MM.1S (cell line): ENCODE data around the gene TGFBR2.

Experiments used
- DNase-seq: peaks from one replicate; pipeline ENCODE4 v3.0.0-alpha.2; 2015
- H2AFZ ChIP-seq: fragments of 300-600 bp; sonication (generic); 2 replicates; pipeline ENCODE4 v1.6.0; 2016; ENCODE audit warnings: antibody characterized with exemption, low read length
- H3F3A ChIP-seq: fragments of 300-600 bp; sonication (generic); 2 replicates; pipeline ENCODE4 v1.6.1; 2016; ENCODE audit warnings: mild to moderate bottlenecking, antibody characterized with exemption, low read length, moderate library complexity, mixed read lengths; ENCODE audit not compliant: insufficient read depth
- H3K27ac ChIP-seq: fragments of 300-600 bp; sonication (generic); 2 replicates; pipeline ENCODE4 v1.5.1; 2016; ENCODE audit warnings: mild to moderate bottlenecking, low read length
- H3K27me3 ChIP-seq: fragments of 300-600 bp; sonication (generic); replicated peaks from 2 replicates; pipeline ENCODE4 v1.6.0; 2016; ENCODE audit warnings: low read length; ENCODE audit not compliant: insufficient read depth
- H3K36me3 ChIP-seq: fragments of 300-600 bp; sonication (generic); replicated peaks from 2 replicates; pipeline ENCODE4 v1.6.1; 2016; ENCODE audit warnings: mild to moderate bottlenecking, low read length, mixed read lengths; ENCODE audit not compliant: insufficient read depth
- H3K4me1 ChIP-seq: fragments of 300-600 bp; sonication (generic); 2 replicates; pipeline ENCODE4 v1.6.1; 2016; ENCODE audit warnings: low read length, mixed read lengths
- H3K4me2 ChIP-seq: fragments of 300-600 bp; sonication (generic); 2 replicates; pipeline ENCODE4 v1.6.0; 2016; ENCODE audit warnings: low read depth, low read length
- H3K4me3 ChIP-seq: fragments of 300-600 bp; sonication (generic); 2 replicates; pipeline ENCODE4 v1.5.1; 2016; ENCODE audit warnings: low read length, mixed read lengths
- H3K79me2 ChIP-seq: fragments of 300-600 bp; sonication (generic); 2 replicates; pipeline ENCODE4 v1.6.1; 2016; ENCODE audit warnings: mixed run types, low read length, mixed read lengths
- H3K9ac ChIP-seq: fragments of 300-600 bp; sonication (generic); 2 replicates; pipeline ENCODE4 v1.6.1; 2016; ENCODE audit warnings: low read length, mixed read lengths
- H3K9me2 ChIP-seq: fragments of 300-600 bp; sonication (generic); replicated peaks from 2 replicates; pipeline ENCODE4 v1.6.1; 2016; ENCODE audit warnings: mild to moderate bottlenecking, low read length, mixed read lengths; ENCODE audit not compliant: insufficient read depth
- H3K9me3 ChIP-seq: fragments of 300-600 bp; sonication (generic); replicated peaks from 2 replicates; pipeline ENCODE4 v1.6.1; 2016; ENCODE audit warnings: mild to moderate bottlenecking, low read length, mixed read lengths; ENCODE audit not compliant: insufficient read depth
- H4K20me1 ChIP-seq: fragments of 300-600 bp; sonication (generic); 2 replicates; pipeline ENCODE4 v1.6.1; 2016; ENCODE audit warnings: mild to moderate bottlenecking, low read length, moderate library complexity, mixed read lengths; ENCODE audit not compliant: insufficient read depth
- EZH2 ChIP-seq: fragments of 300-600 bp; sonication (generic); optimal IDR thresholded peaks from 2 replicates; pipeline ENCODE3; 2017; ENCODE audit warnings: low read depth, mild to moderate bottlenecking, antibody characterized with exemption, low read length, mixed read lengths
- EZH2phosphoT487 ChIP-seq: fragments of 300-600 bp; sonication (generic); IDR thresholded peaks from 2 replicates; pipeline ENCODE4 v1.6.1; 2018; ENCODE audit warnings: antibody characterized with exemption, low read length
- TF ChIP-seq, protein P1 (sequence below): fragments of 300-600 bp; sonication (generic); IDR thresholded peaks from 2 replicates; pipeline ENCODE4 v1.5.1; 2016; ENCODE audit warnings: antibody characterized with exemption, low read length, mixed read lengths

Gene TGFBR2

DNA sequence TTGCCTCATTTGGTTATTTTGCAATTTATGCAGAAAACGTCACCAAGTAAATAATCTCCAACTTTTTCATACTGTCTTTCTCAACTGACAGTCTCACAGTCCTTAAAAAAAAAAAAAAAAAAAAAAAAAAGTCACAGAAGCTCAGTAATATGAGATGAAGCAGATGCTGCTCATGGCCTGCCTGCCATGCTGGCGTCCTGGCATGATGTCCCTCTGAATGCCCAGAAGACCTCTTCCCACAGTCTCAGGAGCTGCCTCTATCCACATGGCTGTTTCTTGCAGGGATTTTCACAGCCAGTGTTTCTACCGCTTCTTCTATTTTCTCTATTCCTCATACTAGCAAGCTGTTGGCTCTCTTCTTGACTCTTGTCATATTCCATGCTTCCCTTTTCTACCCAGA lies 87.7 kb downstream of the TGFBR2 start:
- H4K20me1 ChIP-seq = no peaks in the 10 kb centered on the region
- H3K36me3 ChIP-seq = no peaks in the 10 kb centered on the region
- no peak overlapping the region for H3K9ac ChIP-seq
- H3K4me1 ChIP-seq = peaks cover 10% of the 10 kb centered on the region
- H3K4me3 ChIP-seq = no peak overlapping the region
- H3K4me2 ChIP-seq = no peak overlapping the region
- no peaks in the 10 kb centered on the region for H3K9me3 ChIP-seq
- TF ChIP-seq, protein P1, sequence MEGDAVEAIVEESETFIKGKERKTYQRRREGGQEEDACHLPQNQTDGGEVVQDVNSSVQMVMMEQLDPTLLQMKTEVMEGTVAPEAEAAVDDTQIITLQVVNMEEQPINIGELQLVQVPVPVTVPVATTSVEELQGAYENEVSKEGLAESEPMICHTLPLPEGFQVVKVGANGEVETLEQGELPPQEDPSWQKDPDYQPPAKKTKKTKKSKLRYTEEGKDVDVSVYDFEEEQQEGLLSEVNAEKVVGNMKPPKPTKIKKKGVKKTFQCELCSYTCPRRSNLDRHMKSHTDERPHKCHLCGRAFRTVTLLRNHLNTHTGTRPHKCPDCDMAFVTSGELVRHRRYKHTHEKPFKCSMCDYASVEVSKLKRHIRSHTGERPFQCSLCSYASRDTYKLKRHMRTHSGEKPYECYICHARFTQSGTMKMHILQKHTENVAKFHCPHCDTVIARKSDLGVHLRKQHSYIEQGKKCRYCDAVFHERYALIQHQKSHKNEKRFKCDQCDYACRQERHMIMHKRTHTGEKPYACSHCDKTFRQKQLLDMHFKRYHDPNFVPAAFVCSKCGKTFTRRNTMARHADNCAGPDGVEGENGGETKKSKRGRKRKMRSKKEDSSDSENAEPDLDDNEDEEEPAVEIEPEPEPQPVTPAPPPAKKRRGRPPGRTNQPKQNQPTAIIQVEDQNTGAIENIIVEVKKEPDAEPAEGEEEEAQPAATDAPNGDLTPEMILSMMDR = no peak
- no peak for TF ChIP-seq EZH2
- no peak overlapping the region for H3K27ac ChIP-seq
- H3F3A ChIP-seq = no peaks in the 10 kb centered on the region
- no peak for DNase-seq
- no peaks in the 10 kb centered on the region for H3K27me3 ChIP-seq
- no peak overlapping the region for H2AFZ ChIP-seq
- H3K79me2 ChIP-seq = no peaks in the 10 kb centered on the region
- no peaks in the 10 kb centered on the region for H3K9me2 ChIP-seq

DNA sequence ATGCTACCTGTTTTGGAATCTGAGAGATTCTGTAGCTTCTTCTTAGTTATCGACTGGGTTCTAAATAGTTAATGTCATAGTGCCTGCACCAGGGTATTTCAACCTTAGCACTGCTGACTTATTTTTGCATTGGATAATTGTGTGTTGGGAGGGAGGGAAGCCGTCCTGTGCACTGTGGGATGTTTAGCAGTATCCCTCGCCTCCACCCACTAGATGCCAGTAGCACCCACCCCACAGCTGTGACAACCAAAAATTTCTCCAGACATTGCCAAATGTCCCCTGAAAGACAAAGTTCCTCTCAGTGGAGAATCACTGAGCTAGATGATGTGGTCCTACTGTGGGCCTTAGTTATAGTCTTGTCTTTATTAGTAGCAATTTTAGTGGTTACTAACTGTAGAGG lies 88.3 kb downstream of the TGFBR2 start:
- TF ChIP-seq, protein P1 = no peak
- no peak for TF ChIP-seq EZH2
- TF ChIP-seq EZH2phosphoT487 = no peak
- Histone ChIP-seq H3K4me1 (peaks cover 10% of the 10 kb centered on the region), H3K4me2 (no peak overlapping the region), H3K36me3 (no peaks in the 10 kb centered on the region), H3K9me3 (no peaks in the 10 kb centered on the region), H3F3A (no peaks in the 10 kb centered on the region), H3K27ac (no peak overlapping the region), H4K20me1 (no peaks in the 10 kb centered on the region), H3K9ac (no peak overlapping the region), H2AFZ (no peak overlapping the region), H3K79me2 (no peaks in the 10 kb centered on the region), H3K4me3 (no peak overlapping the region), H3K9me2 (no peaks in the 10 kb centered on the region), H3K27me3 (no peaks in the 10 kb centered on the region)
- DNase-seq = no peak

DNA sequence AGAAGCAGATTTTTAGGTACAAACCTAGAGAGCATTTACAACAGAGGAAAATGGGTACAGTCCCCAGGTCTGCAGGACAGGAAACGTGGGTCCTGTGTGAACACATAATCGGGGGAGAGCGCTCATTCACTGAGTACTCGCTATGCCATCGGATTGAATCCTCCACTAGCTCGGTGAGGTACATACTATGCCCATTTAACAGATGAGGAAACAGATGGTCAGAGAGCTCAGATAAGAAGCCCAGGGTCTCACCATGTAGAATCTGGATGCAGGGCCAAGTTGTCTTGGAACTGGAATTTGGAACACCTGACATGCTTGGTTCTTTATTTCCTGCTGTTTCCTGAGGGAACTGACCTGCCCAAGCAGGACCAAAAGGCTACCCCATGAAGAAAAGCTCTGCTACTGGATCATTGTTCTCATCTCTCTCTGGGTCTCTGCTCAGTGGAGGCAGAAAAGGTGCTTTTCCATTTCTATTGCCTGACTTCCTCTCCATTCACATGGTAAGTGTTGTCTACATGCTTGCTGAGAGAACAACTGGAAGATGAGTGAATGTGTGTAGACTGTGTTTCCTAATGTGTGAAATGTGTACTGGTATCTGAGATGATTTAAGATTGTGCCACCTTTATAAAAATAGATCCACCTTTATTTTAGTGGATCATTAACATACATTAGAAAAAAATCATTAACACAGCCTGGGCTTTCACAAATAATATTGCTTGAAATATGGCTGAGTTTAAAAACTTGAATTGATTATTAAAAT lies 89.1 kb downstream of the TGFBR2 start:
- Histone ChIP-seq H3K9me2 (no peaks in the 10 kb centered on the region), H3K27me3 (no peaks in the 10 kb centered on the region), H3K36me3 (no peaks in the 10 kb centered on the region), H3K79me2 (no peaks in the 10 kb centered on the region), H3K4me3 (no peak overlapping the region), H2AFZ (no peak overlapping the region), H3K4me1 (peaks cover 10% of the 10 kb centered on the region), H3F3A (no peaks in the 10 kb centered on the region), H3K4me2 (no peak overlapping the region), H4K20me1 (no peaks in the 10 kb centered on the region), H3K9me3 (no peaks in the 10 kb centered on the region), H3K9ac (no peak overlapping the region), H3K27ac (no peak overlapping the region)
- no peak for TF ChIP-seq EZH2phosphoT487
- no peak for TF ChIP-seq EZH2
- TF ChIP-seq, protein P1 = no peak
- no peak for DNase-seq
